ENCODE measurements around the gene CEP112.

GRCh38 chr17:65994679-65995078, 197.3 kb downstream of the CEP112 start:
- no peak for TF ChIP-seq SNAI2 (CRISPR knock-in tag; IDR thresholded peaks at IDR 0.05)
- TF ChIP-seq GLIS3 (CRISPR knock-in tag; IDR thresholded peaks at IDR 0.05): no peak
- TF ChIP-seq ZNF8 (CRISPR knock-in tag; IDR thresholded peaks at IDR 0.05): no peak
- no peak for TF ChIP-seq CSRNP3 (CRISPR knock-in tag; IDR thresholded peaks at IDR 0.05)
- TF ChIP-seq ARNTL (CRISPR knock-in tag; IDR thresholded peaks at IDR 0.05; ENCODE audit: borderline replicate concordance, low read depth): no peak
- TF ChIP-seq ZC3H10 (CRISPR knock-in tag; IDR thresholded peaks at IDR 0.05): no peak
- TF ChIP-seq, protein P1, sequence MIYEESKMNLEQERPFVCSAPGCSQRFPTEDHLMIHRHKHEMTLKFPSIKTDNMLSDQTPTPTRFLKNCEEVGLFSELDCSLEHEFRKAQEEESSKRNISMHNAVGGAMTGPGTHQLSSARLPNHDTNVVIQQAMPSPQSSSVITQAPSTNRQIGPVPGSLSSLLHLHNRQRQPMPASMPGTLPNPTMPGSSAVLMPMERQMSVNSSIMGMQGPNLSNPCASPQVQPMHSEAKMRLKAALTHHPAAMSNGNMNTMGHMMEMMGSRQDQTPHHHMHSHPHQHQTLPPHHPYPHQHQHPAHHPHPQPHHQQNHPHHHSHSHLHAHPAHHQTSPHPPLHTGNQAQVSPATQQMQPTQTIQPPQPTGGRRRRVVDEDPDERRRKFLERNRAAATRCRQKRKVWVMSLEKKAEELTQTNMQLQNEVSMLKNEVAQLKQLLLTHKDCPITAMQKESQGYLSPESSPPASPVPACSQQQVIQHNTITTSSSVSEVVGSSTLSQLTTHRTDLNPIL (CRISPR knock-in tag; IDR thresholded peaks at IDR 0.05; ENCODE audit: low read depth): no peak
- TF ChIP-seq ZFP30 (CRISPR knock-in tag; IDR thresholded peaks at IDR 0.05): no peak
- TF ChIP-seq PATZ1 (CRISPR knock-in tag; IDR thresholded peaks at IDR 0.05; ENCODE audit: borderline replicate concordance): no peak
